HepG2 (cell line): ENCODE data around the gene SLC24A5. TPM values are rescaled to one million over a fixed set of nuclear protein-coding genes. Genes with fewer than 3 reads are reported as not detected.

ENCODE experiments used
- ATAC-seq: fragments of 200-7000 bp; cut with Tn5 transposase; 3 replicates; pipeline ENCODE4 v1.9.1; 2020; ENCODE audit warnings: mild to moderate bottlenecking, moderate library complexity
- BruUV-seq: library from RNA; stranded (reverse); fragments of 400-500 nt; replicated peaks from 2 replicates; lab custom pipeline; 2021; lab: Mats Ljungman, UMichigan
- CTCF ChIA-PET: fragments of 300-600 bp; formaldehyde crosslinking; extraction: SDS; loops from one replicate; lab custom pipeline; 2021; ENCODE audit warnings: low total read pairs, inconsistent platforms, low intra/inter-chr PET ratio; lab: Yijun Ruan, JAX
- POLR2A ChIA-PET: fragments of 350-600 bp; sonication (Branson Sonifier 250); formaldehyde crosslinking; loops from one replicate; lab custom pipeline; 2020; ENCODE audit warnings: antibody characterized with exemption, inconsistent platforms; lab: Yijun Ruan, JAX
- DNase-seq: peaks from one replicate; pipeline ENCODE4 v3.0.0-alpha.2; 2015; ENCODE audit warnings: low spot score
- FAIRE-seq: peaks from 3 replicates; lab custom pipeline; 2011; peaks lifted over from hg19 to GRCh38; lab: Jason Lieb, UNC
- H2AFZ ChIP-seq: one replicate; pipeline ENCODE4 v1.6.1; 2011; ENCODE audit warnings: low read length, inconsistent platforms
- H3K27ac ChIP-seq: fragments of 300-600 bp; 3 replicates; pipeline ENCODE4 v1.8.0; 2011; ENCODE audit warnings: mixed run types, mild to moderate bottlenecking, mixed read lengths, low read length, inconsistent platforms; ENCODE audit not compliant: insufficient read depth; ENCODE audit errors: extremely low read length
- H3K27me3 ChIP-seq, 2 experiments: fragments of 200-600 bp in 1 of 2; 2 replicates in 1 of 2; 3 replicates in 1 of 2; pipeline versions ENCODE4 v1.6.0 to v1.8.0; 2011; ENCODE audit warnings: low read length in 2 of 2, mild to moderate bottlenecking in 2 of 2, moderate library complexity in 2 of 2, inconsistent platforms in 1 of 2; ENCODE audit not compliant: insufficient read depth in 2 of 2, control insufficient read depth in 1 of 2
- H3K36me3 ChIP-seq, 2 experiments: fragments of 200-600 bp in 1 of 2; replicated peaks in 1 of 2; 2 replicates in 1 of 2; 3 replicates in 1 of 2; pipeline versions ENCODE4 v1.5.1 to v1.8.0; 2011; ENCODE audit warnings: low read length in 2 of 2, inconsistent platforms in 1 of 2; ENCODE audit not compliant: insufficient read depth in 2 of 2, control insufficient read depth in 1 of 2
- H3K4me1 ChIP-seq: 2 replicates; pipeline ENCODE4 v1.5.1; 2012; ENCODE audit warnings: low read length, inconsistent platforms; ENCODE audit not compliant: insufficient read depth
- H3K4me2 ChIP-seq: 2 replicates; pipeline ENCODE4 v1.6.0; 2011; ENCODE audit warnings: low read depth, low read length, inconsistent platforms
- H3K4me3 ChIP-seq, 3 experiments: fragments of 200-600 bp in 1 of 3; sonication (generic), shearing (Covaris generic) in 1 of 3; replicated peaks in 1 of 3; 2 replicates each; pipeline ENCODE4 v1.5.1; 2011 to 2016; ENCODE audit warnings: low read length in 3 of 3, inconsistent platforms in 2 of 3, low read depth in 2 of 3, mild to moderate bottlenecking in 2 of 3, control low read depth in 1 of 3, mixed read lengths in 1 of 3; ENCODE audit not compliant: insufficient read depth in 1 of 3
- H3K79me2 ChIP-seq: one replicate; pipeline ENCODE4 v1.6.1; 2011; ENCODE audit warnings: low read length, inconsistent platforms; ENCODE audit not compliant: insufficient read depth
- H3K9ac ChIP-seq: 2 replicates; pipeline ENCODE4 v1.6.0; 2011; ENCODE audit warnings: mild to moderate bottlenecking, low read depth, low read length, inconsistent platforms; ENCODE audit not compliant: insufficient read depth
- H3K9me3 ChIP-seq: 2 replicates; pipeline ENCODE4 v1.5.1; 2012; ENCODE audit warnings: mild to moderate bottlenecking, low read length
- H4K20me1 ChIP-seq: 2 replicates; pipeline ENCODE4 v1.6.0; 2011; ENCODE audit warnings: inconsistent platforms, mild to moderate bottlenecking, low read length, moderate library complexity; ENCODE audit not compliant: insufficient read depth
- DMAP1 ChIP-seq: IDR thresholded peaks from 2 replicates; pipeline ENCODE4 v1.6.1; 2016
- GFI1 ChIP-seq: sonication (generic); formaldehyde crosslinking; IDR thresholded peaks from 2 replicates; pipeline ENCODE4 v1.5.0; 2020; ENCODE audit warnings: missing genetic modification reagents, mild to moderate bottlenecking, borderline replicate concordance
- HNRNPK ChIP-seq: fragments of 200-400 bp; formaldehyde crosslinking; IDR thresholded peaks from 2 replicates; pipeline ENCODE4 v1.6.1; 2018; ENCODE audit warnings: low read length, low read depth, moderate library complexity, mild to moderate bottlenecking; ENCODE audit not compliant: poor library complexity, severe bottlenecking
- KDM5B ChIP-seq: sonication (generic); formaldehyde crosslinking; IDR thresholded peaks from 2 replicates; pipeline ENCODE4 v1.4.0; 2020; ENCODE audit warnings: missing genetic modification reagents, mild to moderate bottlenecking, borderline replicate concordance
- MAFK ChIP-seq, 2 experiments: IDR thresholded peaks in 1 of 2; conservative IDR thresholded peaks in 1 of 2; 2 replicates each; pipeline ENCODE4 v1.6.1; 2011; ENCODE audit warnings: improper control_type of control experiment in 2 of 2, low read length in 2 of 2
- SSRP1 ChIP-seq: IDR thresholded peaks from 2 replicates; pipeline ENCODE4 v1.6.1; 2016; ENCODE audit warnings: control low read depth
- TARDBP ChIP-seq: sonication (generic); formaldehyde crosslinking; IDR thresholded peaks from 2 replicates; pipeline ENCODE4 v1.8.0; 2022; ENCODE audit warnings: mild to moderate bottlenecking, missing genetic modification reagents
- ZMYM2 ChIP-seq: sonication (generic); formaldehyde crosslinking; IDR thresholded peaks from 2 replicates; pipeline ENCODE4 v1.8.0; 2022; ENCODE audit warnings: mild to moderate bottlenecking, missing genetic modification reagents
- ZNF207 ChIP-seq: fragments of 450-650 bp; IDR thresholded peaks from 2 replicates; pipeline ENCODE4 v1.6.1; 2016; ENCODE audit warnings: antibody characterized with exemption, borderline replicate concordance
- ZNF296 ChIP-seq: sonication (generic); formaldehyde crosslinking; conservative IDR thresholded peaks from 2 replicates; pipeline ENCODE4 v1.5.0; 2020; ENCODE audit warnings: mild to moderate bottlenecking, missing genetic modification reagents
- ZNF572 ChIP-seq: sonication (generic); formaldehyde crosslinking; IDR thresholded peaks from 2 replicates; pipeline ENCODE4 v1.5.1; 2020; ENCODE audit warnings: mild to moderate bottlenecking, missing genetic modification reagents
- ZNF775 ChIP-seq: sonication (generic); formaldehyde crosslinking; IDR thresholded peaks from 2 replicates; pipeline ENCODE4 v1.4.0; 2020; ENCODE audit warnings: missing genetic modification reagents, mild to moderate bottlenecking, moderate library complexity, borderline replicate concordance
- ZNF839 ChIP-seq: sonication (generic); formaldehyde crosslinking; IDR thresholded peaks from 2 replicates; pipeline ENCODE4 v1.4.0; 2020; ENCODE audit warnings: missing genetic modification reagents, mild to moderate bottlenecking, borderline replicate concordance
- ZNF850 ChIP-seq: sonication (generic); formaldehyde crosslinking; conservative IDR thresholded peaks from 2 replicates; pipeline ENCODE4 v1.9.0; 2021; ENCODE audit warnings: mild to moderate bottlenecking, missing genetic modification reagents
- WGBS: methylation state at CpG from one replicate; pipeline ENCODE4 v1.1.6; 2017; ENCODE audit warnings: low lambda C conversion rate; 5-methylcytosine and 5-hydroxymethylcytosine counted together
- in situ Hi-C: cut with HindIII; loops from 2 replicates; pipeline ENCODE4 v1.10.0; 2017; ENCODE audit warnings: low pct_unique_long_range_greater_than_20kb; ENCODE audit not compliant: extremely low pct_ligation_motif_present
- intact Hi-C: fragments of 100-400 bp; cut with micrococcal nuclease; formaldehyde crosslinking; loops from one replicate; pipeline ENCODE4 v1.10.0; 2022; ENCODE audit not compliant: unreplicated experiment
- polyA plus RNA-seq, 8 experiments: library from polyadenylated mRNA; depleted of rRNA in 3 of 8; stranded (reverse) in 7 of 8; unstranded in 1 of 8; fragments of >200 nt; fragmentation: Illumina TruSeq in 4 of 8; extraction: Trizol in 4 of 8; gene quantifications; 2 replicates each; pipeline versions ENCODE4 v1.2.1 to v1.2.3, GENCODE V29; 2011 to 2016; ENCODE audit warnings: low read depth in 4 of 8, missing spikeins in 1 of 8, mixed read lengths in 1 of 8; ENCODE audit not compliant: insufficient read depth in 1 of 8
- total RNA-seq, 5 experiments: library from RNA; depleted of rRNA; stranded (reverse); fragments of >200 nt; fragmentation: Illumina TruSeq; extraction: Trizol; gene quantifications; 2 replicates each; pipeline ENCODE4 v1.2.3, GENCODE V29; 2016; ENCODE audit warnings: low read depth in 1 of 5
- TF ChIP-seq, protein P1 (sequence below): IDR thresholded peaks from 2 replicates; pipeline ENCODE4 v1.6.1; 2016; ENCODE audit warnings: low read depth, control low read depth
- TF ChIP-seq, protein P2 (sequence below): fragments of 450-650 bp; IDR thresholded peaks from 2 replicates; pipeline ENCODE4 v1.6.1; 2017; ENCODE audit warnings: mild to moderate bottlenecking
- TF ChIP-seq, protein P3 (sequence below): sonication (generic); formaldehyde crosslinking; IDR thresholded peaks from 2 replicates; pipeline ENCODE4 v1.9.0; 2021; ENCODE audit warnings: missing genetic modification reagents, mild to moderate bottlenecking, borderline replicate concordance

Gene SLC24A5
- total and polyA plus RNA-seq, 2 of the 13 experiments (the other 11 are each of a cell fraction or from before 2014, with no cell fraction given), result not detected

DNA sequence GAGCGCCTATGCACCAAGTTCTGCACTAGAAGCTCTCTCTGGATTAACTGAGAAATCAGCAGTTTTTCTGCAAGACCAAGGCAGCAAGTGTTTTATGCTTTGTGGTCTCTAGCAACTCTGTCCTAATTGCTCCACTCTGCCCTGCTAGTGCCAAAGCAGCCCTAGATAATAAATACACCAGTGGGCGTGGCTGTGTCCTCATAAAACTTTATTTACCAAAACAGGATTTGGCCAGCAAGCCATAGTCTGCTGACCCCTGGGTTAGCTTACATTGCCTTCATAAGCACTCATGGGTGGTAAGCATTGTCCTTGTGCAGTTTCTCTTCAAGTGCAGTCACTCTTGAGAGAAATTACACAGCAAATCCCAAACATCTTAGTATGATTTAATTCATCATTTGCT lies 30.7 kb upstream of the SLC24A5 start (continued):
- TF ChIP-seq DMAP1 (CRISPR knock-in tag) (no peak), MAFK (conservative IDR thresholded peaks at IDR 0.05 in 1 of 2, IDR thresholded peaks at IDR 0.05 in 1 of 2; ENCODE audit: low read length in 2 of 2) (no peak)
- TF ChIP-seq, all 625 proteins: peak for 0

DNA sequence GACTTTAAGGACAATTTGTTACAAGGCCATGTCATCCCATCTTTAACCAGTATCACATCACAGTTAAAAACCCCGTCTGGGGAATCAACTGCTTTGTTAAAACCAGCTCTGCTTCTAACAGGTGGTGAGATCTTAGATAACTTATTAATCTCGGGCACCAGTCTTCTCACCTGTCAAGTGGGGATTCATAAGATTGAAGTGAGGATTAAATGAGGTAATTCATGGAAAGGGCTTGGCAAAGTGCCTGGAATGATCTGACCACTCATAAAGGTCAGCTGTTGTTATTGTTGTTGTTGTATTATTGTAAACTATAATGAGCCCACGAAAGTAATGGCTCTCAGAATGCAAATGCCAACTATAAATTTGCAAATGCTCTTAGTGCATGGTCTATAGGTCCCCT lies 30.1 kb upstream of the SLC24A5 start:
- Histone ChIP-seq H3K27me3 (0 out of 5 replicates have a peak, but pooled peaks cover 0 to 3% of the 10 kb centered on the region in 2 experiments), H3K79me2 (no peaks in the 10 kb centered on the region), H3K9me3 (no peaks in the 10 kb centered on the region), H2AFZ (no peak overlapping the region), H3K4me1 (no peaks in the 10 kb centered on the region), H3K4me3 (no peak overlapping the region), H3K36me3 (no peaks in the 10 kb centered on the region), H3K27ac (no peak overlapping the region), H4K20me1 (no peaks in the 10 kb centered on the region), H3K9ac (no peak overlapping the region), H3K4me2 (no peak overlapping the region)
- ATAC-seq (no peak), DNase-seq (no peak), FAIRE-seq (no peak)
- BruUV-seq, result no TSS peak
- 0% methylated on average over 3 of the region's 3 CpGs for WGBS
- POLR2A ChIA-PET, result no interaction called here
- intact Hi-C loops, result no loop called here
- CTCF ChIA-PET, result no interaction called here
- in situ Hi-C loops, result no loop called here
- TF ChIP-seq TARDBP (no peak), ZNF775 (CRISPR knock-in tag) (no peak), ZNF839 (CRISPR knock-in tag) (no peak), ZNF850 (no peak), GFI1 (CRISPR knock-in tag) (no peak), ZNF296 (CRISPR knock-in tag) (no peak), ZNF572 (CRISPR knock-in tag) (no peak), KDM5B (CRISPR knock-in tag) (no peak), ZNF207 (no peak), HNRNPK (no peak), ZMYM2 (no peak), SSRP1 (CRISPR knock-in tag) (no peak)
- TF ChIP-seq, protein P1, sequence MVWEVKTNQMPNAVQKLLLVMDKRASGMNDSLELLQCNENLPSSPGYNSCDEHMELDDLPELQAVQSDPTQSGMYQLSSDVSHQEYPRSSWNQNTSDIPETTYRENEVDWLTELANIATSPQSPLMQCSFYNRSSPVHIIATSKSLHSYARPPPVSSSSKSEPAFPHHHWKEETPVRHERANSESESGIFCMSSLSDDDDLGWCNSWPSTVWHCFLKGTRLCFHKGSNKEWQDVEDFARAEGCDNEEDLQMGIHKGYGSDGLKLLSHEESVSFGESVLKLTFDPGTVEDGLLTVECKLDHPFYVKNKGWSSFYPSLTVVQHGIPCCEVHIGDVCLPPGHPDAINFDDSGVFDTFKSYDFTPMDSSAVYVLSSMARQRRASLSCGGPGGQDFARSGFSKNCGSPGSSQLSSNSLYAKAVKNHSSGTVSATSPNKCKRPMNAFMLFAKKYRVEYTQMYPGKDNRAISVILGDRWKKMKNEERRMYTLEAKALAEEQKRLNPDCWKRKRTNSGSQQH (CRISPR knock-in tag), result no peak
- TF ChIP-seq, protein P2, sequence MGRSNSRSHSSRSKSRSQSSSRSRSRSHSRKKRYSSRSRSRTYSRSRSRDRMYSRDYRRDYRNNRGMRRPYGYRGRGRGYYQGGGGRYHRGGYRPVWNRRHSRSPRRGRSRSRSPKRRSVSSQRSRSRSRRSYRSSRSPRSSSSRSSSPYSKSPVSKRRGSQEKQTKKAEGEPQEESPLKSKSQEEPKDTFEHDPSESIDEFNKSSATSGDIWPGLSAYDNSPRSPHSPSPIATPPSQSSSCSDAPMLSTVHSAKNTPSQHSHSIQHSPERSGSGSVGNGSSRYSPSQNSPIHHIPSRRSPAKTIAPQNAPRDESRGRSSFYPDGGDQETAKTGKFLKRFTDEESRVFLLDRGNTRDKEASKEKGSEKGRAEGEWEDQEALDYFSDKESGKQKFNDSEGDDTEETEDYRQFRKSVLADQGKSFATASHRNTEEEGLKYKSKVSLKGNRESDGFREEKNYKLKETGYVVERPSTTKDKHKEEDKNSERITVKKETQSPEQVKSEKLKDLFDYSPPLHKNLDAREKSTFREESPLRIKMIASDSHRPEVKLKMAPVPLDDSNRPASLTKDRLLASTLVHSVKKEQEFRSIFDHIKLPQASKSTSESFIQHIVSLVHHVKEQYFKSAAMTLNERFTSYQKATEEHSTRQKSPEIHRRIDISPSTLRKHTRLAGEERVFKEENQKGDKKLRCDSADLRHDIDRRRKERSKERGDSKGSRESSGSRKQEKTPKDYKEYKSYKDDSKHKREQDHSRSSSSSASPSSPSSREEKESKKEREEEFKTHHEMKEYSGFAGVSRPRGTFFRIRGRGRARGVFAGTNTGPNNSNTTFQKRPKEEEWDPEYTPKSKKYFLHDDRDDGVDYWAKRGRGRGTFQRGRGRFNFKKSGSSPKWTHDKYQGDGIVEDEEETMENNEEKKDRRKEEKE, result no peak
- TF ChIP-seq, protein P3, sequence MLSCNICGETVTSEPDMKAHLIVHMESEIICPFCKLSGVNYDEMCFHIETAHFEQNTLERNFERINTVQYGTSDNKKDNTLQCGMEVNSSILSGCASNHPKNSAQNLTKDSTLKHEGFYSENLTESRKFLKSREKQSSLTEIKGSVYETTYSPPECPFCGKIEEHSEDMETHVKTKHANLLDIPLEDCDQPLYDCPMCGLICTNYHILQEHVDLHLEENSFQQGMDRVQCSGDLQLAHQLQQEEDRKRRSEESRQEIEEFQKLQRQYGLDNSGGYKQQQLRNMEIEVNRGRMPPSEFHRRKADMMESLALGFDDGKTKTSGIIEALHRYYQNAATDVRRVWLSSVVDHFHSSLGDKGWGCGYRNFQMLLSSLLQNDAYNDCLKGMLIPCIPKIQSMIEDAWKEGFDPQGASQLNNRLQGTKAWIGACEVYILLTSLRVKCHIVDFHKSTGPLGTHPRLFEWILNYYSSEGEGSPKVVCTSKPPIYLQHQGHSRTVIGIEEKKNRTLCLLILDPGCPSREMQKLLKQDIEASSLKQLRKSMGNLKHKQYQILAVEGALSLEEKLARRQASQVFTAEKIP (CRISPR knock-in tag), result no peak
